ENCODE measurements around the gene XAF1.

GRCh38 chr17:6711681-6712057 is 44.2 kb upstream of the XAF1 start:
- TF ChIP-seq POLR2A (IDR thresholded peaks at IDR 0.05) = no peak
- TF ChIP-seq, protein P1, sequence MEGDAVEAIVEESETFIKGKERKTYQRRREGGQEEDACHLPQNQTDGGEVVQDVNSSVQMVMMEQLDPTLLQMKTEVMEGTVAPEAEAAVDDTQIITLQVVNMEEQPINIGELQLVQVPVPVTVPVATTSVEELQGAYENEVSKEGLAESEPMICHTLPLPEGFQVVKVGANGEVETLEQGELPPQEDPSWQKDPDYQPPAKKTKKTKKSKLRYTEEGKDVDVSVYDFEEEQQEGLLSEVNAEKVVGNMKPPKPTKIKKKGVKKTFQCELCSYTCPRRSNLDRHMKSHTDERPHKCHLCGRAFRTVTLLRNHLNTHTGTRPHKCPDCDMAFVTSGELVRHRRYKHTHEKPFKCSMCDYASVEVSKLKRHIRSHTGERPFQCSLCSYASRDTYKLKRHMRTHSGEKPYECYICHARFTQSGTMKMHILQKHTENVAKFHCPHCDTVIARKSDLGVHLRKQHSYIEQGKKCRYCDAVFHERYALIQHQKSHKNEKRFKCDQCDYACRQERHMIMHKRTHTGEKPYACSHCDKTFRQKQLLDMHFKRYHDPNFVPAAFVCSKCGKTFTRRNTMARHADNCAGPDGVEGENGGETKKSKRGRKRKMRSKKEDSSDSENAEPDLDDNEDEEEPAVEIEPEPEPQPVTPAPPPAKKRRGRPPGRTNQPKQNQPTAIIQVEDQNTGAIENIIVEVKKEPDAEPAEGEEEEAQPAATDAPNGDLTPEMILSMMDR (IDR thresholded peaks at IDR 0.05 in 4 of 5, conservative IDR thresholded peaks at IDR 0.05 in 1 of 5) = no peak

All from gastrocnemius medialis (tissue), 4 donors.